ENCODE measurements around the gene APRT. TPM values are rescaled to one million over a fixed set of nuclear protein-coding genes. Genes with fewer than 3 reads are reported as not detected.

APRT gene
- total and polyA plus RNA-seq, 2 of the 8 experiments (the other 6 are each of a cell fraction or from before 2014, with no cell fraction given) = 221 to 267 TPM

GRCh38 chr16:88839745-88840599 is 28.2 kb upstream of the APRT start:
- no peaks in the 10 kb centered on the region for H3K23me2 ChIP-seq (ENCODE audit: low read depth, low read length)
- peak overlapping the region; percentile 14; the same call in 1 of the 2 replicates for H4K8ac ChIP-seq (ENCODE audit: extremely low read depth, insufficient read depth, low read length)
- H4K20me1 ChIP-seq (replicated peaks in 1 of 2; ENCODE audit: control insufficient read depth in 1 of 2, insufficient read depth in 2 of 2, low read length in 2 of 2) = no peaks in the 10 kb centered on the region
- no peak overlapping the region for H4K91ac ChIP-seq (replicated peaks; ENCODE audit: insufficient read length, low read length)
- no peaks in the 10 kb centered on the region for H3K79me1 ChIP-seq (ENCODE audit: low read depth, low read length)
- no peak overlapping the region for H2AFZ ChIP-seq (ENCODE audit: low read length)
- no peak overlapping the region for H2BK120ac ChIP-seq (replicated peaks; ENCODE audit: low read depth, low read length)
- H2BK15ac ChIP-seq (ENCODE audit: low read length) = no peak overlapping the region
- TF ChIP-seq E2F6 (IDR thresholded peaks at IDR 0.05) (no peak), JUND (IDR thresholded peaks at IDR 0.05; ENCODE audit: low read length) (no peak), SP4 (IDR thresholded peaks at IDR 0.05; ENCODE audit: low read length) (no peak), TBP (IDR thresholded peaks at IDR 0.05; ENCODE audit: low read depth, low read length) (no peak), EP300 (IDR thresholded peaks at IDR 0.05; ENCODE audit: borderline replicate concordance in 1 of 2, low read depth in 2 of 2, low read length in 2 of 2) (no peak), ATF2 (IDR thresholded peaks at IDR 0.05; ENCODE audit: low read length) (no peak)
- H3K23ac ChIP-seq (ENCODE audit: insufficient read length) = no peak overlapping the region
- no peaks in the 10 kb centered on the region for H3K9me3 ChIP-seq (ENCODE audit: insufficient read depth in 2 of 2, low read depth in 1 of 2, low read length in 1 of 2)
- no peak overlapping the region for H3K27ac ChIP-seq (ENCODE audit: low read depth, low read length)
- H3K18ac ChIP-seq (ENCODE audit: extremely low read depth, low read length) = no peak overlapping the region
- H4K5ac ChIP-seq (ENCODE audit: insufficient read length, low read depth, low read length) = no peak overlapping the region
- no peaks in the 10 kb centered on the region for H3K4me1 ChIP-seq (replicated peaks in 1 of 4; ENCODE audit: control insufficient read depth in 3 of 4, insufficient read depth in 4 of 4, low read length in 3 of 4)
- ChIA-PET CTCF (ENCODE audit: partially characterized antibody) (interaction anchor here (1.0 to 2.7 kb wide), 10 partner anchors 11 to 297 kb away, joined by 3 to 10 read pairs (median 6); partner anchors contain the start of gene TRAPPC2L), POLR2A (ENCODE audit: partially characterized antibody) (interaction anchor here (0.9 to 1.8 kb wide), 2 partner anchors 35 to 36 kb away, joined by 3 to 5 read pairs; no protein-coding TSS in a partner anchor)
- no peak overlapping the region for H2BK20ac ChIP-seq (ENCODE audit: low read length)
- H3K9ac ChIP-seq (replicated peaks in 1 of 4; ENCODE audit: extremely low read depth in 1 of 4, low read depth in 3 of 4, low read length in 3 of 4) = no peak overlapping the region
- no peak for DNase-seq (ENCODE audit: low read depth in 1 of 2, low spot score in 2 of 2)
- H3K36me3 ChIP-seq (ENCODE audit: control insufficient read depth in 2 of 4, insufficient read depth in 4 of 4, low read length in 3 of 4) = peaks cover 0 to 6% (median under 1%) of the 10 kb centered on the region in 4 experiments; a peak in 2 of 8 replicates
- no peak overlapping the region for H3K4me2 ChIP-seq (ENCODE audit: insufficient read depth in 1 of 2, low read depth in 2 of 2, low read length in 2 of 2)
- H3K14ac ChIP-seq (ENCODE audit: insufficient read length) = no peak overlapping the region
- no peak for FAIRE-seq
- WGBS, 2 experiments (ENCODE audit: extremely low coverage in 1 of 2, insufficient coverage in 1 of 2, insufficient read length in 1 of 2, insufficient replicate concordance in 2 of 2, low coverage in 1 of 2, low lambda C conversion rate in 2 of 2, missing lambda C conversion rate in 1 of 2) = 90% methylated on average over 23 of the region's 24 CpGs; no CpG with 5 or more reads in 1 of the 2 experiments
- no peaks in the 10 kb centered on the region for H3K27me3 ChIP-seq (replicated peaks in 1 of 4; ENCODE audit: control insufficient read depth in 3 of 4, extremely low read depth in 1 of 4, insufficient read depth in 3 of 4, low read length in 3 of 4)
- H3K56ac ChIP-seq (replicated peaks; ENCODE audit: insufficient read length, low read depth, low read length) = no peak overlapping the region
- no peak overlapping the region for H2AK5ac ChIP-seq (ENCODE audit: low read depth, low read length)
- H2BK12ac ChIP-seq (ENCODE audit: low read depth, low read length) = no peak overlapping the region
- H3K4ac ChIP-seq (replicated peaks; ENCODE audit: insufficient read length, low read depth, low read length) = no peak overlapping the region
- H2BK5ac ChIP-seq (ENCODE audit: low read depth, low read length) = no peak overlapping the region; the same call in 1 of the 2 replicates
- no peak overlapping the region for H3K4me3 ChIP-seq (ENCODE audit: extremely low read depth in 1 of 4, insufficient read depth in 2 of 4, low read depth in 3 of 4, low read length in 4 of 4)
- H3K79me2 ChIP-seq (ENCODE audit: control insufficient read depth in 1 of 2, insufficient read depth in 2 of 2, low read length in 2 of 2) = no peaks in the 10 kb centered on the region

Data from H1 (cell line).